Measurements from ENCODE around the gene SETD1A.
A peak's percentile ranks its signal among the peaks of the same experiment; 100 is the strongest.

SETD1A gene

DNA sequence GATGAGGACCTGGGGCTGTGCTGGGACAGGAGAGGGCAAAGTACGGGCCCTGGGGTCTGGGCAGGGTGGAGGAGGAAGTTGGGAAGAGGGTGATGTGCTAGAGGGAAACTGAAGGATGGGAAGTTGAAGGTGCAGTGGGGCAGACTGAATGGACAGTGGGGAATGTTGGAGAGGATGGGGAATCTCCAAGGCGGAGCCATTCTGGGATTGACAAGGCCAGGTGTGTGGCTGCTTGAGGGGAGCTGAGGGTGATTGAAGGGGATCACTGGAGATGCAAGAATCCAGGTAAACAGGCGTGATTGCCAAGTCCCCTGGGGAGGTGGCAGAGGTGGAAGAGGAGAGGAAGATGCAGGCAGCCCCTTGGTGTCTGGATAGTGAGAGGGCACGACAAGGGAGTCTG lies 18.9 kb downstream of the SETD1A start:
- H3K4me3 ChIP-seq (replicated peaks; ENCODE audit: low read depth, low read length): no peak overlapping the region
- TF ChIP-seq, protein P1, sequence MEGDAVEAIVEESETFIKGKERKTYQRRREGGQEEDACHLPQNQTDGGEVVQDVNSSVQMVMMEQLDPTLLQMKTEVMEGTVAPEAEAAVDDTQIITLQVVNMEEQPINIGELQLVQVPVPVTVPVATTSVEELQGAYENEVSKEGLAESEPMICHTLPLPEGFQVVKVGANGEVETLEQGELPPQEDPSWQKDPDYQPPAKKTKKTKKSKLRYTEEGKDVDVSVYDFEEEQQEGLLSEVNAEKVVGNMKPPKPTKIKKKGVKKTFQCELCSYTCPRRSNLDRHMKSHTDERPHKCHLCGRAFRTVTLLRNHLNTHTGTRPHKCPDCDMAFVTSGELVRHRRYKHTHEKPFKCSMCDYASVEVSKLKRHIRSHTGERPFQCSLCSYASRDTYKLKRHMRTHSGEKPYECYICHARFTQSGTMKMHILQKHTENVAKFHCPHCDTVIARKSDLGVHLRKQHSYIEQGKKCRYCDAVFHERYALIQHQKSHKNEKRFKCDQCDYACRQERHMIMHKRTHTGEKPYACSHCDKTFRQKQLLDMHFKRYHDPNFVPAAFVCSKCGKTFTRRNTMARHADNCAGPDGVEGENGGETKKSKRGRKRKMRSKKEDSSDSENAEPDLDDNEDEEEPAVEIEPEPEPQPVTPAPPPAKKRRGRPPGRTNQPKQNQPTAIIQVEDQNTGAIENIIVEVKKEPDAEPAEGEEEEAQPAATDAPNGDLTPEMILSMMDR (IDR thresholded peaks at IDR 0.05; ENCODE audit: low read depth, low read length, missing control alignments): no peak
- DNase-seq (ENCODE audit: extremely low read depth, low read depth): no peak

- TF ChIP-seq, protein P1 (IDR thresholded peaks at IDR 0.05; ENCODE audit: low read depth, low read length, missing control alignments): peak; percentile 52
- no peak overlapping the region for H3K4me3 ChIP-seq (replicated peaks; ENCODE audit: low read depth, low read length)
- DNase-seq (ENCODE audit: extremely low read depth, low read depth): no peak
Observed at GRCh38 chr16:30977502-30977901, 19.9 kb downstream of the SETD1A start.

GRCh38 chr16:30979170-30980022 lies 21.8 kb downstream of the SETD1A start:
- H3K4me3 ChIP-seq (replicated peaks; ENCODE audit: low read depth, low read length): no peak overlapping the region
- TF ChIP-seq, protein P1 (IDR thresholded peaks at IDR 0.05; ENCODE audit: low read depth, low read length, missing control alignments): no peak
- no peak for DNase-seq (ENCODE audit: extremely low read depth, low read depth)

DNA sequence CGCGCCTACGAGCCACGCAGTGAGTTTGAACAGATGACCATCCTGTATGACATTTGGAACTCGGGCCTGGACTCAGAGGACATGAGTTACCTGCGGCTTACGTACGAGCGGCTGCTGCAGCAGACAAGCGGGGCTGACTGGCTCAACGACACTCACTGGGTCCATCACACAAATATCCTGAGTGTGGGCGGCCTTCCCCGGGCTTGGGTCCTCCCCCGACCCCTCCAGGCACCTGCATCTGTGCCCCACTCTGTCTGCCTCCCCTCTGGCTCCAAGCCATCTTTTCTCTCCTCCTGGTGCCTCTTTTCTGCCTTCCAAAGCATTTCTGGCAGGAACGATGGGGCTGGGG lies 22.4 kb downstream of the SETD1A start:
- no peak for DNase-seq (ENCODE audit: extremely low read depth, low read depth)
- TF ChIP-seq, protein P1 (IDR thresholded peaks at IDR 0.05; ENCODE audit: low read depth, low read length, missing control alignments): no peak
- no peak overlapping the region for H3K4me3 ChIP-seq (replicated peaks; ENCODE audit: low read depth, low read length)

DNA sequence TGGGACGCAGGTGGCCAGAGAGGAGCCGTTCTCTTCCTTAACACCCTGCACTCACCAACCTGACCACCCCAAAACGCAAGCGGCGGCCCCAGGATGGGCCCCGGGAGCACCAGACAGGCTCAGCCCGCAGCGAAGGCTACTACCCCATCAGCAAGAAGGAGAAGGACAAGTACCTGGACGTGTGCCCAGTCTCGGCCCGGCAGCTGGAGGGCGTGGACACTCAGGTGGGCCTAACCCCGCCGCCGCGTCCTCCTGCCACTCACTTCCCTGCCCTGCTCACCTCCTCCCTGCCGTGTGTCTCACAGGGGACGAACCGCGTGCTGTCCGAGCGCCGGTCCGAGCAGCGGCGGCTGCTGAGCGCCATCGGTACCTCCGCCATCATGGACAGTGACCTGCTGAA lies 22.9 kb downstream of the SETD1A start:
- DNase-seq (ENCODE audit: extremely low read depth, low read depth): no peak
- H3K4me3 ChIP-seq (replicated peaks; ENCODE audit: low read depth, low read length): no peak overlapping the region
- TF ChIP-seq, protein P1 (IDR thresholded peaks at IDR 0.05; ENCODE audit: low read depth, low read length, missing control alignments): no peak

DNA sequence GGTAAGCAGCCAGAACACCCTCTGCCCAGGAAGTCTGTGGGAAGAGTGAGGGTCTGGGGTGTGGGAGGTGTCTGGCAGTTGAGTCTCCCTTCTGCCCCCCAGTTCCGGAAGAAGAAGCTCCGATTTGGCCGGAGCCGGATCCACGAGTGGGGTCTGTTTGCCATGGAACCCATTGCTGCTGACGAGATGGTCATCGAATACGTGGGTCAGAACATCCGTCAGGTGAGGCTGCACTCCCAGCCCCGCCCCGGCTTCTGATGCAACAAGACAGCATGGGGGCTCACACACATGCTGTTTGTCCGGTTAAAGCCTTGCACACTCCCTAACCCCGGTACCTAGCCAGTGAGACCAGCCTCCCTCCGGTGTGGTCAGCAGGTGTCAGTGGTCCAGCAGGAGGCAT lies 23.4 kb downstream of the SETD1A start:
- DNase-seq (ENCODE audit: extremely low read depth, low read depth): no peak
- TF ChIP-seq, protein P1 (IDR thresholded peaks at IDR 0.05; ENCODE audit: low read depth, low read length, missing control alignments): no peak
- no peak overlapping the region for H3K4me3 ChIP-seq (replicated peaks; ENCODE audit: low read depth, low read length)

Data from HFF-Myc (cell line).